ENCODE data around the gene PHACTR1. TPM values are rescaled to one million over a fixed set of nuclear protein-coding genes. Genes with fewer than 3 reads are reported as not detected.

The PHACTR1 gene
- total RNA-seq, 1 experiment from 2014 or later: 4.1 TPM

- DNase-seq (ENCODE audit: low read depth): no peak
Measured at GRCh38 chr6:13068586-13069210, 352.1 kb downstream of the PHACTR1 start.

GRCh38 chr6:13071550-13072345 lies 355.2 kb downstream of the PHACTR1 start:
- DNase-seq (ENCODE audit: low read depth): no peak

- DNase-seq (ENCODE audit: low read depth): no peak
Measured at GRCh38 chr6:13072686-13073347, 356.2 kb downstream of the PHACTR1 start.

- DNase-seq (ENCODE audit: low read depth): no peak
Measured at GRCh38 chr6:13074415-13075140, 358.0 kb downstream of the PHACTR1 start.

GRCh38 chr6:13075141-13075845 lies 358.7 kb downstream of the PHACTR1 start:
- no peak for DNase-seq (ENCODE audit: low read depth)

DNA sequence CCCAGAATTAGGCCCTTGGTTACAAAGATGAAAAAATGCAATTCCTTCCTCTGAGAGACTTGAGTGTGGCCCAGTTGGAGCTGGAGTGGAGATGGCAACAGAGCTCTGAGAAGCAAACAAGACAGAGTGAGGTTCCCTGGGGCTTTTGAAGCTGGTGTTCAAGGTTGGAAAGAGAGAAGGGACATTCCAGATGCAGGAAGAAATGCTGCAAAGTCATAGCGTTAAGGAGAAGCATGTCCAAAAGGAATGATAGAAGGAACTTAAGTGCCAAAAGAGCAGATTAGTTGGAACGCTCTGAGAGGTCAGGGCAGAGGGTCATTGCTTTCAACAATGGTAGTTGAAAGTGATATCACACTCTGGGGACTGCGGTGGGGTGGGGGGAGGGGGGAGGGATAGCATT lies 360.0 kb downstream of the PHACTR1 start:
- DNase-seq (ENCODE audit: low read depth): no peak

DNA sequence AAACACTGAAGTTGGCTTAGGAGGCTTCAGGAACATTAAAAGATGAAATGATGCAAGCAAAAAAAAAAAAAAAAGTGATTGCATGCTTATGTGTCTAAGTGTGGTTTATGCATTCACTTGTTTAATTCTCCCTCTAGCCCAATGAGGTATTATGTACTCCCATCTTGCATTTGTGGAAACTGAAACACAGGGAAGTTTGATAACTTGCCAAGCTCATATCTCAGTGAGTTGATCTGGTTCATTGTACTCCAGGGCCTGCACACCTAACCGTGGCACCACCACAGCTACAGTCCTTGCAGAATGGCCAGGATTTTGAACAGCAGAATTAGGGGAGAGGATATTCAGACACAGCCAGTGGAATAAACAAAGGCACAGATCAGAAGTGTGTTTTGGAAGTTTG lies 360.6 kb downstream of the PHACTR1 start:
- no peak for DNase-seq (ENCODE audit: low read depth)

GRCh38 chr6:13079096-13079723 lies 362.6 kb downstream of the PHACTR1 start:
- peak; percentile 9 for DNase-seq (ENCODE audit: low read depth)

DNA sequence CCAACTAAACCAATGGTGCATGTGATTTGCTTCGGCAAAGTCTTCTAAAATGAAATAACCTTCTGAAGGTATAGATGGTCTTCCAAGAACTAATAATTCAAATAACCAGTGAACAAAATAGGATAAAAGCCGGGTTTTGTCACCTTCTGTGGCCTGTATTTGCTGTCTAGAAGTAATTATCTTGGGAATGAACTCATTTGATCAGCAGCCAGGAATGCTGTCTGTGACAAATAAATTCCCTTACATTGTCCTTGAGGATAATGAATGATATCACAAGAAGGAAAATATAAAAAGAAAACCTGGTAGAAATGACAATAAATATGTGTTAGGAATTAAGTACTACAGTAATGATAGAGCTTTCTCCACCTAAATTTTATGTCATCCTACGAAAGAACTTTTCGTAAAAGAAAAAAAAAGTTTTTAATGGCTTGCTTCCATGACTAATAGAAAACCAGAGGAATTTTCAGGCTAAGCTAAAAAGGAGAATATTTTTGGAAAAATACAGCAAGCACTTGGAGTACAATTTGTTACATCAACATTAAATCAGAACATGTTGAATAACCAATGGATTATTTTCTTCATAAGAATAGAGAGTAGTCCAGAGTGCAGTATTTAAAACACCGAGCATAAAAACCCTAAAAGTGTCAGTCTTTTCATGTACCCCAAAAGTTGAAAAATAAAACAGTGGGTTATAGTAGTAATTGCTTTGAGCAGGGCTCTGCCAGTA lies 364.1 kb downstream of the PHACTR1 start:
- DNase-seq (ENCODE audit: low read depth): no peak

- no peak for DNase-seq (ENCODE audit: low read depth)
Measured at GRCh38 chr6:13081189-13081563, 364.6 kb downstream of the PHACTR1 start.

GRCh38 chr6:13089296-13089994 lies 372.9 kb downstream of the PHACTR1 start:
- no peak for DNase-seq (ENCODE audit: low read depth)

- DNase-seq (ENCODE audit: low read depth): no peak
Measured at GRCh38 chr6:13091192-13091591, 374.6 kb downstream of the PHACTR1 start.

DNA sequence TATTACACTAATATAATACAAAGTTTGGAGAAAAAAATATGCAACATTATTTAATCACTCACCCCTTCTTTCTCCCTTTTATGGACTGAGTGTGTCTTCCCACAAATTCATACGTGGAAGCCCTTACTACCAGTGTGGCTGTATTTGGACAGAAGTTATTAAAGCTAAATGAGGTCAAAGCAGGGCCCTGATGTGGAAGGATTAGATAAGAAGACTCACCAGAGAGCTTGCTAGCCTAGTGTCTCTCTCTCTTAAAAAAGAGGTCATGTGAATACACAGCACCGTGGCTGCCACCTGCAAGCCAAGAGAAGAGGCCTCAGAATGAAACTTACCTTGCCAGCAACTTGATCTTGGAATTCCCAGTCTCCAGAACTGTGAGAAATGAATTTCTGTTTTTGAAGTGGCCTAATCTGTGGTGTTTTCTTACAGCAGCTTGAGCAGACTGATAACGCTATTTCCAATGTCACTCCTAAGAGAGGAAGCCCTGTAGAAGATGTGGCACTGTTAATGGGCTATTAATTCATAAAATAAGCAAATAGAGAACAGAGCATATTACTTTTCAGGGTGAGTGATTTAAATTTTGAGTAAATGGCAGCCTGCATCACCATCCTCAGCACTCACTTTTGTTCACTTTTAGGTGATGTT lies 378.3 kb downstream of the PHACTR1 start:
- DNase-seq (ENCODE audit: low read depth): no peak

- no peak for DNase-seq (ENCODE audit: low read depth)
Measured at GRCh38 chr6:13096084-13096483, 379.5 kb downstream of the PHACTR1 start.

- DNase-seq (ENCODE audit: low read depth): no peak
Measured at GRCh38 chr6:13097454-13097853, 380.9 kb downstream of the PHACTR1 start.

- DNase-seq (ENCODE audit: low read depth): no peak
Measured at GRCh38 chr6:13098006-13098405, 381.4 kb downstream of the PHACTR1 start.

DNA sequence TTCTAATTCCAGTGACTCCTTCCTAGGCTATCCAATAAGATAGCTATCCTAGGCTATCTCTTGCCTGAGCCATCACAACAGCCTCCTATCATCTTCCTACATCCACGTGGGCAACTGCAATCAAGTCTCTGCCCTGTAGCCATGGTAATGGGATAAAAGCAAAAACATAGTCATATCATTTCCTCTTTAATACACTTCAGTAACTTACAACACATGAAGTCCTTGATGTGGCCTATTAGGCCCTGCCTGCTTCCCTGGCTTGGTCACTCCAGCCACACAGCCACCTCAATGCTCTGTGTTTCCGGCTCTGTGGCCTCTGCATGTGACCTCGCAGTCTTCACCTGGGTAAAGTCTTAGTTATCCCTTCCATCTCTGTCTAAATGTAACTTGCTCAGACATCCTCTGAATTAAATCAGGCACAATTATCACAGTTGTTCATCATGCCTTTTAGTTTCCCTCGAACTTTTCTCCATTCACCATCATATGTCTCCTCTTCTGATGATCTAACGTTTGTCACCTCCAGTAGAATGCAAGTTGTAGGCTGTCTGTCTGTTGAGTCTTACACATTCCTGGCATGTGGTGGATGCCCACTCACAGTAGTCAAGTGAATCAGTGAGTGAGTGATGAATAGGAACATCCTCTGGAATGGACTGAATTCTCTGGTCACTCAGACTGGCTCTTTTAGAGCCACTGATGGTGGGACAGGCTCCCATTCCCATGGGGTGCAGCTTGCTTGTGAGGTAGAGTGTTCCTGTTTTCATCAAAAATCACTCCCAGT lies 382.4 kb downstream of the PHACTR1 start:
- no peak for DNase-seq (ENCODE audit: low read depth)

DNA sequence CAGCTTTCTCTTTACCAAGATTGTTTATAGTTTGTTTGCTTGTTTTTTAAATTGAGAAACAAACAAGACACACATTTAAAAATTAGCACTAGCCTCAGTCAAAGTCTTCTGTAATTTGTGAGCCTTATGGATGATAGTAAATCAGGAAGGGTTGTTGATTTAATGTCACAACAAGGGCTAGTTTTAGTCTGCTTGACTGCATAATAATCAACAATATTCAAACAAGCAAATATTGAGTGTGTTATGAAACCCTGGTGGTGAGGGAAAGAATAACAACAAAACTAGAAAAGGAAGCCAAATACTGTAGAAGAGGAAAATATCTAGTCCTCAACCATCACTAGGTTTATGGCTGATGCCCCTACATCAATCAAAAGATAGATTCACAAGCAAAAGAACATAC lies 383.2 kb downstream of the PHACTR1 start:
- DNase-seq (ENCODE audit: low read depth): no peak

DNA sequence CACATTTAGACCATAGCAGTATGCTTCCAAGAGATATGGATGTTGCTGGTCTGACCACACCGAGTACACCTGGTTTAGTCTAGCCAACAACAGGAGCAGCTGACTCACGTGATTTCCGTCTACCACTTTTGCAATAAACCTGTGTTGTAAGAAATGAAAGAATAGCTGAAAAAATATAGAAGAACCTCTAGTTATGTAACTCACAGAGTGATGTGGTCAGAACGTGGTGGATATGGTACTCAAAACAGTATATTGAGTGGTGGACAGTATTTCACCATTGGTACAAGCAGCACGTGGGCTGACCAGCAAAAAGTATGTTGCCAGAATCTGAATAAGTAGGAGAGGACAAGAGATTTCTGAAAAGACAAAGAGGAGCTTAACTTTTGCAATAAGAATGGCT lies 384.8 kb downstream of the PHACTR1 start:
- DNase-seq (ENCODE audit: low read depth): no peak

Measured in Daoy (cell line).